NCI-H526 treated with DMSO at 0.1 percent for 48 hours (cell line): ENCODE measurements around the gene SEL1L2.
"Not testable (repeated sequence)": the region's sequence is repeated elsewhere in the genome, so short reads cannot be mapped to it uniquely, and the experiment has no call there.

ENCODE experiments used
- DNase-seq: peaks from one replicate; lab custom pipeline; 2025; lab: John Stamatoyannopoulos, UW

Gene SEL1L2

GRCh38 chr20:13990465-13990864, at the start of gene SEL1L2:
Gene SEL1L2, minus strand, starts transcription at chr20:13990614. Its CDS starts 80 bp downstream, at chr20:13990534.
- no peak for DNase-seq

GRCh38 chr20:14036567-14036966, 46.2 kb upstream of the SEL1L2 start:
- no peak for DNase-seq

- no peak for DNase-seq
These were observed 42.9 kb upstream of the SEL1L2 start for GRCh38 chr20:14033310-14033709.

- DNase-seq: no peak
These were observed 40.6 kb upstream of the SEL1L2 start for GRCh38 chr20:14030991-14031390.

GRCh38 chr20:14012671-14013070, 22.3 kb upstream of the SEL1L2 start:
- no peak for DNase-seq

- no peak for DNase-seq
These were observed 18.8 kb upstream of the SEL1L2 start for GRCh38 chr20:14009208-14009607.

GRCh38 chr20:14005996-14006395, 15.6 kb upstream of the SEL1L2 start:
- DNase-seq: no peak

- DNase-seq: no peak
These were observed 10.5 kb upstream of the SEL1L2 start for GRCh38 chr20:14000917-14001316.

GRCh38 chr20:13996265-13996664, 5.9 kb upstream of the SEL1L2 start:
- DNase-seq: no peak

GRCh38 chr20:13995841-13996240, 5.4 kb upstream of the SEL1L2 start:
- peak; percentile 59 for DNase-seq

GRCh38 chr20:13995086-13995665, 4.8 kb upstream of the SEL1L2 start, which contains the start of gene MACROD2:
Gene MACROD2, plus strand, starts transcription at chr20:13995516.
- peak; percentile 93 for DNase-seq

GRCh38 chr20:13991955-13992354, 1.5 kb upstream of the SEL1L2 start:
- not testable (repeated sequence) for DNase-seq

- no peak for DNase-seq
These were observed 897 bp upstream of the SEL1L2 start for GRCh38 chr20:13991311-13991710.

GRCh38 chr20:13984211-13984610, 6.2 kb downstream of the SEL1L2 start:
- no peak for DNase-seq

- DNase-seq: no peak
These were observed 29.9 kb downstream of the SEL1L2 start for GRCh38 chr20:13960525-13960924.

GRCh38 chr20:13960119-13960518, 30.3 kb downstream of the SEL1L2 start:
- no peak for DNase-seq

- no peak for DNase-seq
These were observed 37.2 kb downstream of the SEL1L2 start for GRCh38 chr20:13953227-13953626.

GRCh38 chr20:13947719-13948118, 42.7 kb downstream of the SEL1L2 start:
- no peak for DNase-seq

GRCh38 chr20:13941031-13941430, 49.4 kb downstream of the SEL1L2 start:
- no peak for DNase-seq

- no peak for DNase-seq
These were observed 53.4 kb downstream of the SEL1L2 start for GRCh38 chr20:13936781-13937576.

- DNase-seq: no peak
These were observed 55.2 kb downstream of the SEL1L2 start for GRCh38 chr20:13934992-13935894.

- no peak for DNase-seq
These were observed 60.1 kb downstream of the SEL1L2 start for GRCh38 chr20:13930281-13930680.

GRCh38 chr20:13929836-13930235, 60.6 kb downstream of the SEL1L2 start:
- no peak for DNase-seq
